ENCODE measurements around the gene CARD10.
A peak's percentile ranks its signal among the peaks of the same experiment; 100 is the strongest.

CARD10 gene, protein sequence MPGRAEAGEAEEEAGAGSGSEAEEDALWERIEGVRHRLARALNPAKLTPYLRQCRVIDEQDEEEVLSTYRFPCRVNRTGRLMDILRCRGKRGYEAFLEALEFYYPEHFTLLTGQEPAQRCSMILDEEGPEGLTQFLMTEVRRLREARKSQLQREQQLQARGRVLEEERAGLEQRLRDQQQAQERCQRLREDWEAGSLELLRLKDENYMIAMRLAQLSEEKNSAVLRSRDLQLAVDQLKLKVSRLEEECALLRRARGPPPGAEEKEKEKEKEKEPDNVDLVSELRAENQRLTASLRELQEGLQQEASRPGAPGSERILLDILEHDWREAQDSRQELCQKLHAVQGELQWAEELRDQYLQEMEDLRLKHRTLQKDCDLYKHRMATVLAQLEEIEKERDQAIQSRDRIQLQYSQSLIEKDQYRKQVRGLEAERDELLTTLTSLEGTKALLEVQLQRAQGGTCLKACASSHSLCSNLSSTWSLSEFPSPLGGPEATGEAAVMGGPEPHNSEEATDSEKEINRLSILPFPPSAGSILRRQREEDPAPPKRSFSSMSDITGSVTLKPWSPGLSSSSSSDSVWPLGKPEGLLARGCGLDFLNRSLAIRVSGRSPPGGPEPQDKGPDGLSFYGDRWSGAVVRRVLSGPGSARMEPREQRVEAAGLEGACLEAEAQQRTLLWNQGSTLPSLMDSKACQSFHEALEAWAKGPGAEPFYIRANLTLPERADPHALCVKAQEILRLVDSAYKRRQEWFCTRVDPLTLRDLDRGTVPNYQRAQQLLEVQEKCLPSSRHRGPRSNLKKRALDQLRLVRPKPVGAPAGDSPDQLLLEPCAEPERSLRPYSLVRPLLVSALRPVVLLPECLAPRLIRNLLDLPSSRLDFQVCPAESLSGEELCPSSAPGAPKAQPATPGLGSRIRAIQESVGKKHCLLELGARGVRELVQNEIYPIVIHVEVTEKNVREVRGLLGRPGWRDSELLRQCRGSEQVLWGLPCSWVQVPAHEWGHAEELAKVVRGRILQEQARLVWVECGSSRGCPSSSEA

GRCh38 chr22:37519268-37520195 lies at the start of gene CARD10:
TSS of gene CARD10 (minus strand) at chr22:37519415. CDS start at chr22:37519200, 215 bp downstream.
- no peak for DNase-seq (ENCODE audit: low spot score)

GRCh38 chr22:37568448-37569008 lies 49.3 kb upstream of the CARD10 start:
- no peak for DNase-seq (ENCODE audit: low spot score)

DNA sequence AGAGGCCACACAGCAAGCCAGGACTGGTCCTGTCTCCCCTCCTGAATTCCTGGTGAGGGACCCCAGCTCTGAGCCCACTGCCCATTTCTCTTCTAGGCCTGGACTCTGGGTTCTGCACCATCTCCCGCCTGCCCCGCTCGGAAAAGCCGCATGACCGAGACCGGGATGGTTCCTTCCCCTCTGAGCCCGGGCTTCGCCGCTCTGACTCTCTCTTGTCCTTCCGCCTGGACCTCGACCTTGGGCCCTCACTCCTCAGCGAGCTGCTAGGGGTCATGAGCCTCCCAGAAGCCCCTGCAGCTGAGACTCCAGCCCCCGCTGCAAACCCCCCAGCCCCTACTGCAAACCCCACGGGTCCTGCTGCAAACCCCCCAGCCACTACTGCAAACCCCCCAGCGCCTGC lies 48.8 kb upstream of the CARD10 start:
- DNase-seq (ENCODE audit: low spot score): no peak

DNA sequence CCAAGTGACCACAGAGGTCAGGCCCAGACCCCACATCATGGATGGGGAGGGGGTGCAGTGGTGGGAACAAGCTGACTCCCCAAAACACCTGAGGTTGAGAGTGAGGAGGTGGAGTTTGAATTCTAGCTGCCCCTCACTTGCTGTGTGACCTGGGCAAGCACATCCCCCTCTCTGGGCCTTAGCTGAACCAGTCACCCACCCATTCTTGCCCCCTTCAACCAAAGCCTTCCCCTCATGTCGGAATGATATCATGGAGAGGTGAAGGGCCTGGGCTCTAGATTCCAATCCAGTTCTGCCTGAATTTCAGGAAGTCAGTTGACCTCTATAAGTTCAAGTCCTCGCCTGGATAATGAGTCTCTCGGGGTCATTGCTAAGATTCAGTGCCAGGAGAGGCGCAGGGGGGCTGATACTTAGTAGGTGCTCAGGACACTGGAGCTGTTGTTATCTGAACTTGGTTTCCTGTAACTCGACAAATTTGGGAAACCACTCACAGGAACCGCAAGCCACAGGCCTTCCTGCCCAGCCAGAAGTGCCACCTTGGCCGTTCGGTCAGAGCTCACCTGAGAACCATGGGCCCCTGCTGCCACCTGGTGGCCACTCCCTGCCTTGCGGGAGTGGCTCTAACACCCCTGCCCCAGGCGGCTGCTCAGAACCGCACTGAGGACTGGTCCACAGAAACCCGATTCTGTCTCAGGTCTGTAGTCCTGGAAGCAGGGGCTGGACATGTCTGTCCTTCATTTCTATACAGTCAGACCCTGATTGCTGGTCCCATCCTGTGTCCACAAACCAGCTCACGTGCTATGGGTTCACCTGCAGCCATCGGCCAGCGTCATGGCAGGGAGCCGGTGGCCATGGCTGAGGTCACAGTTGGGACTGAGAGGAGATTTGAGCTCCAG lies 47.9 kb upstream of the CARD10 start:
- peak; percentile 72 for DNase-seq (ENCODE audit: low spot score)

- DNase-seq (ENCODE audit: low spot score): no peak
These were observed 47.2 kb upstream of the CARD10 start for GRCh38 chr22:37566329-37566837.

DNA sequence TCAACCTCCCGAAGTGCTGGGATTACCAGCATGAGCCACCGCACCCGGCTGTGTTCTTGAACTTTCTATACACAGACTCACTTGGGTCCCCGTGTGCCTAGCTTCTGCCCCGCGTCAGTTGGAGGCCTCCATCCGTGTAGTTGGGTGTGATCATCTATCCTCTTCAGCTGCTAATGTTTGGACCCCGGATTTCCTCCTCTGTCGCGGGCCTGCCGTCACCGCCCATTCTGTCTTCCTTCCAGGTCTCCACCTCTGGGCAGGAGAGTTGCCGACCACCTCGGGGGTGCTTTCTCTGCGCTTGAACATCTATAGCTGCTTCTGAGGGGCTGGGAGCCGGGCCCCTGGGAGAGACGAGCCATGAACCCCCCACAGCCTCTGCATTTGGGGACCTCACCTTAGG lies 46.6 kb upstream of the CARD10 start:
- DNase-seq (ENCODE audit: low spot score): no peak

- DNase-seq (ENCODE audit: low spot score): peak; percentile 48
These were observed 45.0 kb upstream of the CARD10 start for GRCh38 chr22:37564111-37564711.

DNA sequence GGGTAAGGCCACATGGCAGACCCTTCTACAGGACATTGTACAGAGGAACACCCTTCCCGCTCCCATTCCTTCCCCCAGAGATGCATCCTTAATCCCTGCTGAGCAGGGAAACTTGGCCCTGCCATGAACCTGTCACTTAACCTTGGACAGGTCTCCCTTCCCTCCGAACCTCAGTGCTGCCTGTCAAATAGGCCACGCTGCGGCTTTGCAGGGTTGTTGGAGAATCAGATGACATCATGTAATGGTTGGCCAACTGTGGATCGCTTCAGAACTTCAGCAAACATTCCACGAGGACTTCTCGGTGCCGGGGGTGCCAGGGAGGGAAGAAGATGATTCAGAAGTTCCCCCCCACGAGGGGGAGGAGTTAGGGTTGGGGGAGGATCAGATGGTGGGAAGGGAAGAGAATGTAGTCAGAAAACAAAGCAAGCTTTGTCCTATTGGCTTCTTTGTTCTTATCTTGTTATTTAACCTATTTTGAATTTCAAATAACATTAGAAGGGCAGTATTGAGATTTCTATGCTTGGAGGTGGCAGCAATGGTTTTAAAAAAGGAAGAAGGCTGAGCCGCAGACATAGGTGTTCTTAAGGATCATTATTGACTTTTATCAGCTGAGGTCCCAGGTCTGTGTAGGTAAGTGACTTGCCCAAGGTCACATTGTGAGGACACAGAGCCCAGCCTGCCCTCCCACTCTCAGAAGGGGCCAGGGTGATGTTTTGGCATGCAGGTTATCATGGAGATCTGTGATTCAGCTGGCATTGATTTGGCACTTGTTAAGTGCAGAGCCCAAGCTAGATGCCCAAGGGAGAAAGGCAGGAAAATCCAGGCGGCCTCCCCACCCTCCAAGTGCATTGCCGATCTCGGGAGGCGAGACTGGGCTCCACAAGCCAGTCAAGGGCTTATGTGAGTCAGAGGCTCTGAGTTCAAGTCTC lies 44.2 kb upstream of the CARD10 start:
- peak; percentile 98 for DNase-seq (ENCODE audit: low spot score)

GRCh38 chr22:37562049-37562875 lies 43.0 kb upstream of the CARD10 start:
- no peak for DNase-seq (ENCODE audit: low spot score)

DNA sequence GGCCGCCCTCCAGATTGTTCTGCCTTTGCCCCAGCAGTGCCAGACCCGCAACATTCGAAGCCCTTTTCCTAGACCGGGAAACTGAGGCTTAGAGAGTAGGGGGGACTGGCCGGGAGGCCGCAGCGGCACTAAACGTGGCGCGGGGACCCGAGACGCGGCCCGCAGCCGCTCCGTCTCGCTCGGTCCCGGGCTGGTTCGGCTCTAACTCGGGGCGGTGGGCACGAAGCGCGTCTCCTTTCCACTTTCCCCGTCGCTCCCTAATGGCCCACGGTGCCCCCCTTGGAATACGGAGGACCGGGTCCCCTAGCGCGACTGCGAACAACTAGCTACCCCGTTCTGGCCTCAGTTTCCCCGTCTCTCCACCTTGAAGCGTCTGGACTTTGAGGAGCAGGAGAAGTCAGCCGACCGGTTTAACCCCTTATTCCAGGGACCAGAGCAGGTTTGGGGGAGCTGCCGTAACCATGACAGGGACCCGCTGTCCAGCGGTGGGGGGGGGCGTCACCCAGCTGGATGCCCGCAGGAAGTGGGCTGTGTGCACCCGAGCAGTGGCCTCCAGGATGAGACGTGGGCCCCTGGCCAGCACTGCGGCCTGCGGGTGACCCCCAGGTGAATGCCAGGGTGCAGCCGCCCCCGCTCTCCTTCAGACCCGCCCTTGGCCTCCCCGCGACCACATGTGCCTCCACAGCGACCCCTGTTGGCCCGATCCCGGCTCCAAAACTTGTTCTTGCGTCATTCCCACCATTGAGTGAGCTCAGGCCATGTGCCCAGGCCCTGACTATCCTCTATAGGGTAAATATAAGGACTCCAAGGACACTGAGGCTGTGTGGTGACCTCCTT lies 42.2 kb upstream of the CARD10 start:
- DNase-seq (ENCODE audit: low spot score): peak; percentile 93

- peak; percentile 79 for DNase-seq (ENCODE audit: low spot score)
These were observed 41.5 kb upstream of the CARD10 start for GRCh38 chr22:37560608-37561211.

DNA sequence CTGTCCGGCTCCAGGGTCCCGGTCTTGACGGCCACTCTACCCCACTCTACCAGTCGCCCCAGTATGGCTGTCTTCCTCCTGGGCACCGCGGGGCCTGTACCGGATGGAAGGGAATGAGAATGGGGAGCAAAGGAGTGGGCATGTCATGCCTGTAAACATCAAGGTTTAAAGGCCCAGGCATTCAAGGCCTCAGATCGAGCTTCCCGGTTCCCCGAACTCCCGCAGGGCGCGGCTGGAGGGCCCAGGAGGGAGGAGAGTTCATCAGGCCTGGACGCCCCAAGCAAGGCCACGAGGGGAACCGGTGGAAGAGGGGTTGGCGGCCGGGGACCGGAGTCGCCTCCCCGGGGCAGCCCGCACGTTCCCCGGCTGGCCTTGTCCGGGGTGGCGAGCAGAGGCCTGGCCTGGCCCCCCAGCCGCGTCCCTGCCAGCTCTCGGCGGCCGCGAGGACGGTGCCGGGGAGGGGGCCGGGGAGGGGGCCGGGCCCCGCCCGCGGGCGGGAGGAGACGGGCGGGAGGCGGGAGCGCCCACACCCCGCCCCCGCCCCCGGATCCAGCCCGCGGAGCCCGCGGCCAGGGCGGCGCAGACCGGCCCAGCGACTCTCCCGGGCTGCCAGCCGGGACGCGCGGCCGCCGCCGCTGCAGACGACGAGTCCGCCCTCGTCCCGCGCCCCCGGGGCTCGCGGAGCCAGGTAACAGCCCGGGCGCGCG lies 40.8 kb upstream of the CARD10 start, which contains the start of gene CDC42EP1:
Gene CDC42EP1, plus strand, starts transcription at position 580 of the 707 bp plus-strand sequence. CDS start 5,870 bp downstream, outside the sequence.
- DNase-seq (ENCODE audit: low spot score): peak; percentile 80

DNA sequence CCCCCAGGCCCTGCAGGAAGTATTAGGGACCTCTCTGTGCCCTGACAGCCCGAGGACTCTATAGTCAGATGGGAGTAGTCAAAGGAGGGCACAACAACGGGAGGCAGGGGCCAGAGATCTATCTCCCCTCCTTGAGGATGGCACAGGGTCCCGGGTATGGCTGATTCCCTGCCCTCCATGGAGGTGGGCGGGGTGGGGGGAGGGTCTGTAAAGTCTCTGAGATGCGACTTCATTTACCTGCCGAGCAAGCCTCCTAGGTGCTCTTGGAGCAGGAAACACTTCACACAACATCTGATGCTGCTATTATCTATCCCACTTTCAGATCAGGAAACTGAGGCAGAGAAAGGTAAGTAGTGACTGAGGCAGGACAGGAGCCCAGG lies 40.3 kb upstream of the CARD10 start:
- DNase-seq (ENCODE audit: low spot score): no peak

DNA sequence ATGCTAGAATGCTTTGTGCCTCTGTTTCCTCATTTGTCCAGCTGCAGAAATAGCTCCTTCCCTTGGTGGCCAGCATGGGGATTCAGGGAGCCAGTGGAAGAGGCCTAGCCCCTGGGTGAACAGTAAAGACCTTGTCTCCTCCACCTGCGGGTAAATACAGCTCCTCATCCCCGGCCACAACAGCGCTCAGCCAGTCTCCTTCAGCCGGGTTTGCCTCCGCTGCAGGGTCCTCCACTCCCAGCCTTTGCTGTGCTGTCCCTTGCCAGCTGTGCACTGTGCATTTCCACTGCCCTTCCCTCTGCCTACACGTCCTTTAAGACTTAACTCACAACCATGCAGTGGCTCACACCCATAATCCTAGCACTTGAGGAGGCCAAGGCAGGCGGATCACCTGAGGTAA lies 39.6 kb upstream of the CARD10 start:
- DNase-seq (ENCODE audit: low spot score): no peak

GRCh38 chr22:37557321-37558001 lies 38.2 kb upstream of the CARD10 start:
- no peak for DNase-seq (ENCODE audit: low spot score)

Measured in hepatic stellate cell (primary cell).